GM12872 (cell line): ENCODE data around the gene NAPB.

Experiments used
- TF ChIP-seq, protein P1 (sequence below): IDR thresholded peaks from 3 replicates; pipeline ENCODE4 v1.5.1; 2011; ENCODE audit warnings: low read depth, mild to moderate bottlenecking, low read length, moderate library complexity; ENCODE audit not compliant: insufficient read depth

The NAPB gene

GRCh38 chr20:23453549-23454543 lies 32.6 kb upstream of the NAPB start:
- TF ChIP-seq, protein P1, sequence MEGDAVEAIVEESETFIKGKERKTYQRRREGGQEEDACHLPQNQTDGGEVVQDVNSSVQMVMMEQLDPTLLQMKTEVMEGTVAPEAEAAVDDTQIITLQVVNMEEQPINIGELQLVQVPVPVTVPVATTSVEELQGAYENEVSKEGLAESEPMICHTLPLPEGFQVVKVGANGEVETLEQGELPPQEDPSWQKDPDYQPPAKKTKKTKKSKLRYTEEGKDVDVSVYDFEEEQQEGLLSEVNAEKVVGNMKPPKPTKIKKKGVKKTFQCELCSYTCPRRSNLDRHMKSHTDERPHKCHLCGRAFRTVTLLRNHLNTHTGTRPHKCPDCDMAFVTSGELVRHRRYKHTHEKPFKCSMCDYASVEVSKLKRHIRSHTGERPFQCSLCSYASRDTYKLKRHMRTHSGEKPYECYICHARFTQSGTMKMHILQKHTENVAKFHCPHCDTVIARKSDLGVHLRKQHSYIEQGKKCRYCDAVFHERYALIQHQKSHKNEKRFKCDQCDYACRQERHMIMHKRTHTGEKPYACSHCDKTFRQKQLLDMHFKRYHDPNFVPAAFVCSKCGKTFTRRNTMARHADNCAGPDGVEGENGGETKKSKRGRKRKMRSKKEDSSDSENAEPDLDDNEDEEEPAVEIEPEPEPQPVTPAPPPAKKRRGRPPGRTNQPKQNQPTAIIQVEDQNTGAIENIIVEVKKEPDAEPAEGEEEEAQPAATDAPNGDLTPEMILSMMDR, result no peak

- TF ChIP-seq, protein P1, result no peak
These were observed 31.5 kb upstream of the NAPB start, which contains the start of gene CST11 for GRCh38 chr20:23452776-23453175. TSS of gene CST11 (minus strand) at chr20:23452876. CDS start at chr20:23452811, 65 bp downstream.

GRCh38 chr20:23451956-23452487 lies 30.7 kb upstream of the NAPB start:
- TF ChIP-seq, protein P1, result no peak

DNA sequence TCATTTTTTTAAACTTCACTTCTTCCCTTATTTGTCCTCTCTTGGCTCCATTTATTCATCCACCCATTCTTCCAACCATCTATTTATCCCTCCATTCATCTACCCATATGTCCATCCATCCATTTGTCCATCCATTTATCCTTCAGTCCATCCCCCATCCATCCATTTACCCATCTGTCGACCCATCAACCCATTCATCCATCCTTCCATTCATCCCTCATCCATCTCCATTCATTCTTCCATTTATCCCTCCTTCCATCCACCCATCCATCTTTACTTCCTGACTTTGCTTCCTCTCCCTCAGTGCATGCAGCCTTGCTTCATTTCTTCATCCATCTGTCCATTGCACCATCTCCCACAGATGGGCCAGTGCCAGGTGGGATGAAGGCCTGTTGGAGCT lies 29.6 kb upstream of the NAPB start:
- TF ChIP-seq, protein P1, result no peak

GRCh38 chr20:23449421-23449820 lies 28.1 kb upstream of the NAPB start:
- TF ChIP-seq, protein P1, result no peak

- TF ChIP-seq, protein P1, result no peak
These were observed 26.9 kb upstream of the NAPB start for GRCh38 chr20:23448167-23448566.

DNA sequence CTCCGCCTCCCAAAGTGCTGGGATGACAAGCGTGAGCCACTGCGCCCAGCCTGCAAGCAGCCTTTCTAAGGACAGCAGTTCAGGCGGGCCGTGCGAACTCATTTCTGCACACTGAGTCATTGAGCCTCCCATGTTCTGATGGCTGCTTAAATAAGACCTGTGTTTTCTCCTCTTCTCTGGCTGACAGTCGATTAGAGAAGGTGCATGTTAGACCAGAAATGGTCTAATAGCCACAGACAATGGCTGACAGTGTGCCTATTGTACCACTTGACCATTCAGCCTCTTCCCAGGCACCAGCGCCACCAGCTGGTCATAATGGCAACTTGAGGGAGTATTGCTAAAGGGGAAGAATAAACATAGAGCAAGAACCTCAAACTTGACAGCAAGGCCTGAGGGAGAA lies 25.2 kb upstream of the NAPB start:
- TF ChIP-seq, protein P1, result peak; percentile 69
